GM13976 (cell line): ENCODE measurements around the gene CDK17.

Source experiments
- DNase-seq: peaks from one replicate; pipeline ENCODE4 v3.0.0; 2012; ENCODE audit warnings: low spot score
- in situ Hi-C: fragments of 300-500 bp; cut with MboI; formaldehyde crosslinking; loops from one replicate; pipeline ENCODE4 v1.12.0; 2022; ENCODE audit warnings: low sequenced_read_pairs, mixed read lengths, inconsistent platforms; ENCODE audit not compliant: unreplicated experiment
- TF ChIP-seq, protein P1 (sequence below): IDR thresholded peaks from 2 replicates; pipeline ENCODE4 v1.5.1; 2012; ENCODE audit warnings: borderline replicate concordance, mild to moderate bottlenecking; ENCODE audit not compliant: insufficient read depth; ENCODE audit errors: extremely low read depth, missing control alignments, control extremely low read depth

Gene CDK17

DNA sequence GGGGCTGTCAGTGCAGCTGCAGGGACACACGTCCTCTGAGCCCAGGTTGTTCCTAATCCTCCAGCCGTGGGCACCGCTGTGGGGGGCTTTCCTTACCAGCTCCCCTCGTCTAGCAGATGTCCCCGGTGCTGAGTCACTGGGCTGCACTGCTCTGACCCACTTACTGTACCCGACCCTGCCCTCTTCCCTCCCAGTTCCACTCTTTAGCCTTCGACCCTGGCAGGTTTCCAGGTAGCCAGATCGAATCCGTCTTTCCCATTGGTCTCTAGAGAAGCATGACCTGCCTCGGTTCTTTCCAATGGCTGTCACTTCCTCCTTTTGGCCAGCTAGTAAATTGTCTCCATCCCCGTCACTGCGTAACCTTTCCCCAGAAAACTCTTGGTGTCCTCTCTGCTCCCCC lies 157.6 kb downstream of the CDK17 start:
- TF ChIP-seq, protein P1, sequence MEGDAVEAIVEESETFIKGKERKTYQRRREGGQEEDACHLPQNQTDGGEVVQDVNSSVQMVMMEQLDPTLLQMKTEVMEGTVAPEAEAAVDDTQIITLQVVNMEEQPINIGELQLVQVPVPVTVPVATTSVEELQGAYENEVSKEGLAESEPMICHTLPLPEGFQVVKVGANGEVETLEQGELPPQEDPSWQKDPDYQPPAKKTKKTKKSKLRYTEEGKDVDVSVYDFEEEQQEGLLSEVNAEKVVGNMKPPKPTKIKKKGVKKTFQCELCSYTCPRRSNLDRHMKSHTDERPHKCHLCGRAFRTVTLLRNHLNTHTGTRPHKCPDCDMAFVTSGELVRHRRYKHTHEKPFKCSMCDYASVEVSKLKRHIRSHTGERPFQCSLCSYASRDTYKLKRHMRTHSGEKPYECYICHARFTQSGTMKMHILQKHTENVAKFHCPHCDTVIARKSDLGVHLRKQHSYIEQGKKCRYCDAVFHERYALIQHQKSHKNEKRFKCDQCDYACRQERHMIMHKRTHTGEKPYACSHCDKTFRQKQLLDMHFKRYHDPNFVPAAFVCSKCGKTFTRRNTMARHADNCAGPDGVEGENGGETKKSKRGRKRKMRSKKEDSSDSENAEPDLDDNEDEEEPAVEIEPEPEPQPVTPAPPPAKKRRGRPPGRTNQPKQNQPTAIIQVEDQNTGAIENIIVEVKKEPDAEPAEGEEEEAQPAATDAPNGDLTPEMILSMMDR: no peak
- in situ Hi-C loops: no loop called here
- no peak for DNase-seq

DNA sequence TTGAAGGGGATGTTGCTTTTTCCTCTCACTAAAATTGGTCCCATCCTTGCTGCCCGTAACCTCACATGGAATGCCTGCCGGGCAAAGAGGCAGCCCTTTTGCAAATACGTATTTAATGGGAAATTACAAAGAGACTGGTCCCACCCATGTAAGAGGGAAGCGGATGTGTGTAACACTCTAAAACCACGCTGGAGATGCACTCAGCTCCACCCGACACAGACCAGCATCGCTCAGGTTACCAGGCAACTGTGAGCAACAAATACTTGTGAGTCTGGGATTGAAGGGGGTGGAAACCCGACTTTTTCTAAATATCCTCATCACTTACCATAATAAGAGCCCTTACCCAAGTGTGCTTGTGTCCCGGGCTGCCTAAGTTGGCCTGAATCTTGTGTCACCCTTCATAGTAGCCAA lies 158.4 kb downstream of the CDK17 start:
- DNase-seq: no peak
- in situ Hi-C loops: no loop called here
- TF ChIP-seq, protein P1: no peak

DNA sequence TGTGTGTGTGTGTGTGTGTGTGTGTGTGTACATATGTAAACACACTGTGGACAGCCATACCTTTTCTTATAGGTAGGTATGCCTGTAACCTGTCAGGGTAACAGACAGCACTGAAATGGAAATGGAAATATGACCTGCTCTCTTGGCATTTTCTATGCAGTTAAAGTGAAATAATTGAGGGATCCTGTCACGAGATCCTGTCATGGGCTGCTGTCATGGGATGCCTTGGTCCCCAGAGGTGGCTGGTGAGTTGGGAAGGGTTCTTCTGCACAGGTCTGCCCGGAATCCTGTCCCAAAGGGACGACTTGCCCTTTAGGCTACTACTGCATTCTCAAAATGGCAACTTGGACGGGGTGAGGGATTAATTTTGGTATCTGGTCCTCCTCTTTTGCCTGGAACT lies 158.8 kb downstream of the CDK17 start:
- in situ Hi-C loops: no loop called here
- TF ChIP-seq, protein P1: no peak
- no peak for DNase-seq

DNA sequence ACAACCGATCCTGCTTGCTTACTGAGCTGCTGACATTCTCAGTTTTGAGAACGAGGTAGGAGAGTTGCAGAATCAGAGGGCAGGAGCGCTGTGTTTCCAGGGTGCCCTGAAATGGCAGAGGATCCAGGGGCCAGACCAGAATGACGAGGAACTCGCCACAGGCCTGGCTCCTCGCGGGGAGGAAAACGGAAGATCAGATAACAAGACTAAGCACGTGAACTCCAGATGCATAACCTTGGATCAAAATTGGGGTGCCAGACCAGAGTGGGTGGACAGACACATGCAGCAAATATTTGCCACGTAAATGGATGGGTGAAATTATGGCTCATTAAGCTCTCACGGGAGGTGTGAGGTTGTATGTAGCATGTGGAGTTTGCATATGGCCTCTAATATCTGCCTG lies 159.6 kb downstream of the CDK17 start:
- DNase-seq: no peak
- TF ChIP-seq, protein P1: no peak
- in situ Hi-C loops: no loop called here

DNA sequence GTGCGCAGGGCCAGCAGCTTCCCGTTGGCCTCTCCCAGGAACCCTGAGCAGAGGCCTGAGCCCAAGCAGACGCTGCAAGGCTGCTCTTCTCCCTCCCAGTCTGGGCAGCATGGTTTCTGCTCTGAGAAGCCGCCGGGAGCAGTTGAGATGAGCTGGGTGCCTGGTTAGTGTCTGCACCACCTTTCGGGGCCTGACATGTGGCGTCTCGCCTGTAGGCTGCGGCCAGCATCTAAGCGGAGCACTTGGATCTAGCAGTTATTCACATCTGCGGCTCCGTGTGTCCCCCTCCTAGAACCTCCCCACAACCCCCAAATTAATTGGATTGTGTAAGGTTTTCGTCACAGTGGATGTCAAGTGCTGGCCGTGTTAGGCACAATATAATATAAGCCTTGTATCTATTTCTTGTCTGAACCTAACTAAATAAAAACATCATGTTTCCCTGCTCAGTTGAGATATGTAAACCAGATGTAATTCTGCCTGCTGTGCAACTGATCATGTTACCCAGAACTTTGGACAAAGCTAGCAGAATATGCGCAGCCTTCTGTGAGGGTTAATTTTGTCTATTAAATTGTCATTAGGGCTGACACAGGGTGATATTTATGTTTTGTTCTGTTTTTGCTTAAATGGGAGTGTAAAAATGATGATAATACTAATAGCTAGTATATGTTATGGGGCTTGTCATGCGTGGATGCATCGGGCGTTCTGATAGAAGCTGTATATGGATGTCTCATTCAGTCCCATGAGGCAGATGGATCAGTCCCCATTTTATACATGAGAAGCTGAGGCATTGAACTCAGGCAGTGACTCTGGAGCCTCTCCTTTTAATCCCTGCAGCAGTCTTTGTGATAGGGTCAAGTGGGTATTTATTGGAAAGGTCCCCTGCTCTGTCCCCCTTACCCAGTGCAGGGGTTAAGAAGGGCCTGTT lies 160.3 kb downstream of the CDK17 start:
- in situ Hi-C loops: no loop called here
- no peak for DNase-seq
- TF ChIP-seq, protein P1: no peak

DNA sequence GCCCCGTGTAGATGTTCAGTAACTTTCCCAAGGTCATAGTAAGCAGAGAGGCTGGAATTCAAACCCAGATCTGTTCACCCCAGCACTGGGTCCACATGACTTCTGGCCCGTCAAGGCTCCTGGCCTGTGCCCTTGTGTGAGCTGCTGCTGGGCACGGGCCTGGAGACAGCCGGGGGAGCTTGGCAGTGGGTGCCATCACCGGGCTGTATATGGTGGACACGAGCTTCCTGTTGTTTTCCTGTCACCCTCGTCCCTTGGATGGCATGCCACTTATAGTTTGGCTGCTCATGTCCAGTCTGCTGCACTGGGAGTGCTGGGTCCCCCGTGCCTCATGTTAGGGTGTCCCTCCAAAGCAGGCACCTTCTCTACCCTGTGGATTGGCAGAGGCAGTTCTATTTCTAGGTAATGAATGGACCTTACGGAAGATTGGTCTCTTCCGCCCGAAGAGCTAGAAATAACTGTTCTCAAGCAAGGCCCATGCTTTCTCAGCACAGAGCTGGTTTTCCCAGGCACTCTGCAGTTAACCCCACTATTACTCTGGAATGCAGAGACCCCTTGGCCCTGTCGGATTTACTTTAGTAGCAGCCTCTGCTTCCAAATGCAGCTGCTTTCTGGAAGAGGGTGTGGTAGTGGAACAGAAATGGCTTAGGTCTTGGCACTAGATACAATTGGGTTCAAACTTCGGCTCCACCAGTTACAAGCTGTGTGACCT lies 161.7 kb downstream of the CDK17 start:
- DNase-seq: no peak
- TF ChIP-seq, protein P1: no peak
- in situ Hi-C loops: no loop called here
